ENCODE results near the gene CGB2. TPM values are rescaled to one million over a fixed set of nuclear protein-coding genes. Genes with fewer than 3 reads are reported as not detected.
"Not testable (repeated sequence)": the region's sequence is repeated elsewhere in the genome, so short reads cannot be mapped to it uniquely, and the experiment has no call there.

Gene CGB2
- total RNA-seq, 2 donors from 2014 or later, result 0.57 TPM; not detected in 1

DNA sequence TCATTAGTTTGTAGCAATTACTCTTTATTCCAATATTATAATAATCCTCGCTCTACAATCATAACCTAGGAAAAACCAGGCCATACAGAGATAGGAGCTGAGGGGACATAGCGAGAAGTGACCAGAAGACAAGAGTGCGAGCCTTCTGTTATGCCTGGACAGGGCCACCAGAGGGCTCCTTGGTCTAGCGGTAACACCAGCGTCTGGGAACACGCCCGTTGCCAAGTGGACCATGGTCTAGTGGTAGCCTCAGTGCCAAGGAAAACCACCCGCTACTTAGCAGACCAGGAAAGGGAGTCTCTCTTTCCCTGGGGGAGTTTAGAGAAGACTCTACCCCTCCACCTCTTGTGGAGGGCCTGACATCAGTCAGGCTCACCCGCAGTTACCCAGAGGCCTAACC lies 43.2 kb downstream of the CGB2 start:
- peaks cover 49% of the 10 kb centered on the region for H3K27me3 ChIP-seq (ENCODE audit: control insufficient read depth, insufficient read depth, low read length, poor library complexity, severe bottlenecking)

GRCh38 chr19:49080392-49080791 lies 48.7 kb downstream of the CGB2 start:
- Histone ChIP-seq H3K4me3 (ENCODE audit: low read length) (no peak overlapping the region), H3K4me1 (ENCODE audit: control insufficient read depth, insufficient read depth, low read length) (no peaks in the 10 kb centered on the region), H3K9me3 (ENCODE audit: control insufficient read depth, low read length) (no peaks in the 10 kb centered on the region), H3K27ac (ENCODE audit: low read depth, low read length) (no peak overlapping the region), H3K36me3 (ENCODE audit: control insufficient read depth, insufficient read depth, low read length) (no peaks in the 10 kb centered on the region), H3K27me3 (ENCODE audit: control insufficient read depth, insufficient read depth, low read length, poor library complexity, severe bottlenecking) (peaks cover 12% of the 10 kb centered on the region), H3K9ac (ENCODE audit: extremely low read depth, low read length, poor library complexity, severe bottlenecking) (no peak overlapping the region)
- no peak for DNase-seq
- Mint-ChIP-seq H3K4me3 (no peak overlapping the region), H3K27me3 (ENCODE audit: insufficient read depth) (peaks cover 49% of the 10 kb centered on the region), H3K9me3 (peaks cover 4% of the 10 kb centered on the region), H3K27ac (no peak overlapping the region), H3K4me1 (peaks cover 2% of the 10 kb centered on the region), H3K36me3 (ENCODE audit: low read depth) (no peaks in the 10 kb centered on the region)
- no peak for TF ChIP-seq CTCF (conservative IDR thresholded peaks at IDR 0.05)
- 95% methylated on average over 4 of the region's 4 CpGs; no CpG with 5 or more reads in 1 of the 2 experiments for WGBS, 2 experiments (ENCODE audit: insufficient coverage in 1 of 2, insufficient read length in 1 of 2)

More for the DNA sequence above, 43.2 kb downstream of the CGB2 start:
- not testable (repeated sequence) for H3K4me1 ChIP-seq (ENCODE audit: control insufficient read depth, insufficient read depth, low read length); H3K36me3 Mint-ChIP-seq (ENCODE audit: low read depth); H3K9ac ChIP-seq (ENCODE audit: extremely low read depth, low read length, poor library complexity, severe bottlenecking); H3K4me3 Mint-ChIP-seq; H3K36me3 ChIP-seq (ENCODE audit: control insufficient read depth, insufficient read depth, low read length); H3K27ac Mint-ChIP-seq; H3K27ac ChIP-seq (ENCODE audit: low read depth, low read length); H3K4me3 ChIP-seq (ENCODE audit: low read length); H3K9me3 ChIP-seq (ENCODE audit: control insufficient read depth, low read length); H3K4me1 Mint-ChIP-seq
- peak; percentile 77 for TF ChIP-seq CTCF (conservative IDR thresholded peaks at IDR 0.05)
- DNase-seq, result peak; percentile 76
- peaks cover 10% of the 10 kb centered on the region for H3K9me3 Mint-ChIP-seq
- WGBS, 2 experiments (ENCODE audit: insufficient coverage in 1 of 2, insufficient read length in 1 of 2), result 16 to 30% methylated on average over 6 to 7 of the region's 9 CpGs
- H3K27me3 Mint-ChIP-seq (ENCODE audit: insufficient read depth), result peaks cover 73% of the 10 kb centered on the region

GRCh38 chr19:49081273-49081672 lies 49.6 kb downstream of the CGB2 start:
- peaks cover 2% of the 10 kb centered on the region for H3K36me3 ChIP-seq (ENCODE audit: control insufficient read depth, insufficient read depth, low read length)
- H3K4me1 Mint-ChIP-seq, result peaks cover 5% of the 10 kb centered on the region
- no peak for TF ChIP-seq CTCF (conservative IDR thresholded peaks at IDR 0.05)
- H3K9me3 Mint-ChIP-seq, result peaks cover 4% of the 10 kb centered on the region
- peaks cover 12% of the 10 kb centered on the region for H3K27me3 ChIP-seq (ENCODE audit: control insufficient read depth, insufficient read depth, low read length, poor library complexity, severe bottlenecking)
- H3K4me3 Mint-ChIP-seq, result no peak overlapping the region
- DNase-seq, result no peak
- peaks cover 4% of the 10 kb centered on the region for H3K36me3 Mint-ChIP-seq (ENCODE audit: low read depth)
- H3K27ac Mint-ChIP-seq, result no peak overlapping the region
- no peaks in the 10 kb centered on the region for H3K4me1 ChIP-seq (ENCODE audit: control insufficient read depth, insufficient read depth, low read length)
- WGBS, 2 experiments (ENCODE audit: insufficient coverage in 1 of 2, insufficient read length in 1 of 2), result 83 to 100% methylated on average over 1 of the region's 1 CpG
- no peak overlapping the region for H3K27ac ChIP-seq (ENCODE audit: low read depth, low read length)
- peaks cover 46% of the 10 kb centered on the region for H3K27me3 Mint-ChIP-seq (ENCODE audit: insufficient read depth)
- no peaks in the 10 kb centered on the region for H3K9me3 ChIP-seq (ENCODE audit: control insufficient read depth, low read length)
- no peak overlapping the region for H3K4me3 ChIP-seq (ENCODE audit: low read length)
- H3K9ac ChIP-seq (ENCODE audit: extremely low read depth, low read length, poor library complexity, severe bottlenecking), result no peak overlapping the region

Small RNA genes lying within 50 kb of the gene (microRNA-seq; reads per million reads assigned to microRNA genes)
- gene MIR6798 (ENCODE audit: borderline microRNAs expressed), result not detected

Other genes with a start within 250 kb of the CGB2 start
- gene BCAT2, start 220.9 kb upstream of the CGB2 start, total RNA-seq, result 100 to 1,000 TPM in 1 of 2 donors, 10 to 100 TPM in 1; 84.8 to 101 TPM
- 10 to 100 TPM; 43.0 to 81.0 TPM for gene HSD17B14, start 195.4 kb upstream of the CGB2 start, total RNA-seq
- 1 to 10 TPM; 6.6 to 7.0 TPM for gene PLEKHA4, start 163.3 kb upstream of the CGB2 start, total RNA-seq
- 10 to 100 TPM; 41.5 to 45.0 TPM for gene PPP1R15A, start 159.5 kb upstream of the CGB2 start, total RNA-seq
- 1 to 10 TPM; 1.2 to 2.1 TPM for gene TULP2, start 133.1 kb upstream of the CGB2 start, total RNA-seq
- gene NUCB1, start 131.6 kb upstream of the CGB2 start, total RNA-seq, result 100 to 1,000 TPM; 177 to 222 TPM
- 1 to 10 TPM in 1 of 2 donors, under 1 TPM in 1; 0.44 to 2.3 TPM for gene DHDH, start 98.2 kb upstream of the CGB2 start, total RNA-seq
- 100 to 1,000 TPM; 172 to 184 TPM for gene BAX, start 77.0 kb upstream of the CGB2 start, total RNA-seq
- 1,000 to 10,000 TPM; 1,784 to 3,181 TPM for gene FTL, start 66.6 kb upstream of the CGB2 start, total RNA-seq
- 10 to 100 TPM; 63.5 to 69.1 TPM for gene GYS1, start 38.6 kb upstream of the CGB2 start, total RNA-seq
- 100 to 1,000 TPM; 101 to 112 TPM for gene RUVBL2, start 38.0 kb upstream of the CGB2 start, total RNA-seq
- gene LHB, start 14.8 kb upstream of the CGB2 start, total RNA-seq, result under 1 TPM in 1 of 2 donors, not detected in 1; 0.59 TPM
- not detected for gene CGB3, start 7.6 kb upstream of the CGB2 start, total RNA-seq
- not detected for gene CGB1, start 5.0 kb downstream of the CGB2 start, total RNA-seq
- gene CGB5, start 12.0 kb downstream of the CGB2 start, total RNA-seq, result under 1 TPM in 1 of 2 donors, not detected in 1; 0.44 TPM
- gene CGB8, start 17.2 kb downstream of the CGB2 start, total RNA-seq, result not detected
- gene CGB7, start 25.9 kb downstream of the CGB2 start, total RNA-seq, result 1 to 10 TPM; 1.5 to 2.9 TPM
- gene NTF4, start 32.9 kb downstream of the CGB2 start, total RNA-seq, result 1 to 10 TPM; 5.0 to 8.9 TPM
- under 1 TPM in 1 of 2 donors, not detected in 1; 0.07 TPM for gene KCNA7, start 40.8 kb downstream of the CGB2 start, total RNA-seq
- 100 to 1,000 TPM; 284 to 292 TPM for gene SNRNP70, start 53.6 kb downstream of the CGB2 start, total RNA-seq
- gene LIN7B, start 82.5 kb downstream of the CGB2 start, total RNA-seq, result 10 to 100 TPM in 1 of 2 donors, 1 to 10 TPM in 1; 9.5 to 14.9 TPM
- gene C19orf73, start 87.3 kb downstream of the CGB2 start, total RNA-seq, result 1 to 10 TPM; 1.9 to 2.5 TPM
- gene PPFIA3, start 87.7 kb downstream of the CGB2 start, total RNA-seq, result 10 to 100 TPM in 1 of 2 donors, 1 to 10 TPM in 1; 7.4 to 16.5 TPM
- gene HRC, start 123.5 kb downstream of the CGB2 start, total RNA-seq, result 1 to 10 TPM in 1 of 2 donors, under 1 TPM in 1; 0.57 to 3.9 TPM
- 10 to 100 TPM; 22.0 to 33.3 TPM for gene TRPM4, start 125.9 kb downstream of the CGB2 start, total RNA-seq